ENCODE data around the gene LRRC26.

LRRC26 gene

DNA sequence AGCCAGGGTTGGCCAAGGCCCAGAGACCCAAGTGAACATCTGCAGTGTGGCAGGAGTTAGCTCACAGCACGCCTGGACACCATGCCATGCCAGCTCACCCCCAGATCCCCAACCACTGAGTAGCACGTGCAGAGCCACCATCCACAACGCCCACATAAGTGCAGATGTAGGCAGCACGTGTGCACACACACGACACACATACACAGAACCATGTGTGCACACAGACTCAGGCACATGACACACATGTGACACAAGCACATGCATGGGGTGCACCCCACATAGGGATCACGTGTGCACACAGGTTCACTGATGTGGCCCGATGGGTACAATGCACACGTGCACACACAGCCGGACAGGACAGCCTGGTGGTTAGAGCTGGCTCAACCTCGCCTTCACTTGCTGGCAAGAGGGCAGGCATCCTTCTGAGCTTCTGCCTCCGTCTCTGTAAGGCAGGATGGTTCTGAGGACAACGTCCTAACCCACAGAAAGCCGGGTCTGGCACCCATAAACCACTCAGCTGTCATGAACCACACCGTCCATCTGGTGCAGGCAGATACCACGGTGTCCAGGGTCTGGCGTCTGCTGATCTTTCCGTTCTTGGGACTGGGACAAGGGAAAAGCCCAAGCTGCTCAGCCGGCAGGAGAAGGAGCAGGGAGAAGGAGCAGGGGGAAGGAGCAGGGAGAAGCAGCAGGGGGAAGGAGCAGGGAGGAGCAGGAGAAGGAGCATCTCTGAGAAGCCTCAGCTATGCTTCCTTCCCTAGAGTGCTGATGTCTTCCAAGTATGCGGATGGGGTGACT lies 12.0 kb downstream of the LRRC26 start:
- no peak for DNase-seq (ENCODE audit: low read depth in 2 of 3, low spot score in 2 of 3)

DNA sequence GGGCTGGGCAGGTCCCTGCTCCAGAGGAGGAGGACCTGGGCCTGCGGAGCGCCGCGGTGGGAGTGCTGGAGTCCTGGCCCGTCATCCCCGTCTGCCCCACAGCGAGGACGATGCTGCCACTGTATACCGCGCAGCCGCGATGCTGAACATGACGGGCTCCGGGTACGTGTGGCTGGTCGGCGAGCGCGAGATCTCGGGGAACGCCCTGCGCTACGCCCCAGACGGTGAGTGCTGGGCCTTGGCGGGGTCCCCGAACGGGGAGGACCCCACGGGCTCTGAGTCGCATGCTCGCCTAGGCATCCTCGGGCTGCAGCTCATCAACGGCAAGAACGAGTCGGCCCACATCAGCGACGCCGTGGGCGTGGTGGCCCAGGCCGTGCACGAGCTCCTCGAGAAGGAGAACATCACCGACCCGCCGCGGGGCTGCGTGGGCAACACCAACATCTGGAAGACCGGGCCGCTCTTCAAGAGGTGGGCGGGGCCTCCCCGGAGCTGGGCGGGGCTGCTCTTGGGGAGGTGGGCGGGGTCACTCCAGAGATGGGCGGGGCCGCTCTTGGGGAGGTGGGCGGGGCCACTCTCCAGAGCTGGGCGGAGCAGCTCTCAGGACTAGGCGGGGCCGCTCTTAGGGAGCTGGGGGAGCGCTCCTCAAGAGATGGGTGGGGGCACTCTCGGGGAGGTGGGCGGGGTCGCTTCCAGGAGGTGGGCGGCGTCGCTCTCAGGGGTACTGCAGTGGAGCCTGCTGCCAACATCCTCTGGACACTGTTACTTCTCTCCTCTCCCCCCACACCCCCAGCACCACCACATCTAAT lies 13.1 kb downstream of the LRRC26 start:
- peak in 1 of 3 experiments; percentile 68 for DNase-seq (ENCODE audit: low read depth in 2 of 3, low spot score in 2 of 3)

DNA sequence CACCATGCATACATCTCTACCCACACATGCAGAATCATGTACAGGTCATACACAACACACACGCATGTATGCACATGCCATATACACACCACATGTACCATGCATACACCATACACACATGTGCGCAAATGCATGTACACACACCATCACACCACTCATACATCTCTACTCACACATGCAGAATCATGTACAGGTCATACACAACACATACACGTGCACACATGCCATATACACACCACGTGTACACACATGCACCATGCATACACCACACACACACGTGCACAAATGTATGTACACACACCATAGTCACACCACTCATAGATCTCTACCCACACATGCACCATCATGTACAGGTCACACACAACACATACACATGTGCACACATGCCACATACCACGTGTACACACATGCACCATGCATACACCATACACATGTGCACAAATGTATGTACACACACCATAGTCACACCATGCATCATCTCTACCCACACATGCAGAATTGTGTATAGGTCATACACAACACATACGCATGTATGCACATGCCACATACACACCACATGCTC lies 16.9 kb downstream of the LRRC26 start:
- no peak for DNase-seq (ENCODE audit: low read depth in 2 of 3, low spot score in 2 of 3)

DNA sequence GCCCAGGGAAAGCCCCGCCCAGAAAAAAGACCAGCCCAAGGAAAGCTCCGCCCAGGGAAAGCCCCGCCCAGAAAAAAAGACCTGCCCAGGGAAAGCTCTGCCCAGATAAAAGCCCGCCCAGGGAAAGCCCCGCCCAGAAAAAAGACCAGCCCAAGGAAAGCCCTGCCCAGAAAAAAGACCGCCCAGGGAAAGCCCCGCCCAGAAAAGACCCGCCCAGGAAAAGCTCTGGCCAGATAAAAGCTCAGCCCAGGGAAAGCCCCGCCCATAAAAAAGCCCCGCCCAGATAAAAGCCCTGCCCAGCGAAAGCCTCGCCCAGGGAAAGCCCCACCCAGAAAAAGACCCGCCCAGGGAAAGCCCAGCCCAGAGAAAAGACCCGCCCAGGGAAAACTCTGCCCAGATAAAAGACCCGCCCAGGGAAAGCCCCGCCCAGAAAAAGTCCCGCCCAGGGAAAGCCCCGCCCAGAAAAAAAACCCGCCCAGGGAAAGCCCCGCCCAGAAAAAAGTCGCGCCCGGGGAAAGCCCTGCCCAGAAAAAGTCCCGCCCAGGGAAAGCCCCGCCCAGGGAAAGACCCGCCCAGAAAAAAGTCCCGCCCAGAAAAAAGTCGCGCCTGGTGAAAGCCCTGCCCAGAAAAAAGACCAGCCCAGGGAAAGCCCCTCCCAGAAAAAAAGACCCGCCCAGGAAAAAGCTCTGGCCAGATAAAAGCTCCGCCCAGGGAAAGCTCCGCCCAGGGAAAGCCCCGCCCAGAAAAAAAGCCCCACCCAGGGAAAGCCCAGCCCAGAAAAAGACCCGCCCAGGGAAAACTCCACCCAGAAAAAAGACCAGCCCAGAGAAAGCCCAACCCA lies 19.0 kb downstream of the LRRC26 start:
- peak in 2 of 3 experiments; percentile 49 to 69 for DNase-seq (ENCODE audit: low read depth in 2 of 3, low spot score in 2 of 3)

DNA sequence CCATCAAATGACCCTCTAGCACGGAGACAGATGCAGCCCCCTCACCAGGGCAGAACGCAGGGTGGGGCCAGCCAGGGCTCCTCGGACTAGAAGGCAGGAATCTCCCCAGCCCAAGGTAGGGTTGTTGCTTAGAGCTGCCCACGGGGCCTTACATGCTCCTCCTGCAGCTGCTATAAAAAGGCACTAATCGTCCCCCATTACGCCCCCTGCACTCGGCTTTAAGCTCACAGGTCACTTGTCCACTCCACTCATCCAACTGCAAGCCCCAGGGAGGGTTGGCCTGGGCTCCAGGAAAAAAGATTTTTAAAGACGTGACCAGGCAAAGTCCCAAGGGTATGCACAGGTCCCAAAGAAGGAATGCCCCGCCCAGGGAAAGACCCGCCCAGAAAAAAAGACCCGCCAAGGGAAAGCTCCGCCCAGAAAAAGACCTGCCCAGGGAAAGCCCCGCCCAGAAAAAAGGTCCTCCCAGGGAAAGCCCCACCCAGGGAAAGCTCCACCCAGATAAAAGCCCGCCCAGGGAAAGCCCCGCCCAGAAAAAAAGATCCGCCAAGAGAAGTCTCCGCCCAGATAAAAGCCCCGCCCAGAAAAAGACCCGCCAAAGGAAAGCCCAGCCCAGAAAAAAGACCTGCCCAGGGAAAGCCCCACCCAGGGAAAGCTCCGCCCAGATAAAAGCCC lies 19.8 kb downstream of the LRRC26 start:
- no peak for DNase-seq (ENCODE audit: low read depth in 2 of 3, low spot score in 2 of 3)

DNA sequence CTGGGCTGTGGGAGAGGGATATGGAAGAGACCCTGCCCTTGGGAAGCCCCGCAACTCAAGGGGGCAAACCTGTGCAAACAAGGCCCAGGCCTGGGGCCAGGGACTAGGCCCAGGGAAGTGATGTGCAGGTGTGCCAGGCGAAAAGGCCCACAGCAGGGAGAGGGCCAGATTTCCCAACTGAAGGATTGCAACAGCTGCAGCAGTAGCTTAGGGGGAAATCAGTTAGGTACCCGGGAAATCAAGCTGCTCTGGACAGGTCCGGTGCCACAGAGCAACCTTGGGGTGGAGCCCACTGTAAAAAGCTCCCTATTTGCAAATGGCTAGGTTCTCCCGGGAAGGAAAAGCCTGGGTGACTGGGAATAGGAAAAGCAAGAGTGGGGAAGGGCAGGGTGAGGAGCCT lies 20.5 kb downstream of the LRRC26 start:
- DNase-seq (ENCODE audit: low read depth in 2 of 3, low spot score in 2 of 3): no peak

DNA sequence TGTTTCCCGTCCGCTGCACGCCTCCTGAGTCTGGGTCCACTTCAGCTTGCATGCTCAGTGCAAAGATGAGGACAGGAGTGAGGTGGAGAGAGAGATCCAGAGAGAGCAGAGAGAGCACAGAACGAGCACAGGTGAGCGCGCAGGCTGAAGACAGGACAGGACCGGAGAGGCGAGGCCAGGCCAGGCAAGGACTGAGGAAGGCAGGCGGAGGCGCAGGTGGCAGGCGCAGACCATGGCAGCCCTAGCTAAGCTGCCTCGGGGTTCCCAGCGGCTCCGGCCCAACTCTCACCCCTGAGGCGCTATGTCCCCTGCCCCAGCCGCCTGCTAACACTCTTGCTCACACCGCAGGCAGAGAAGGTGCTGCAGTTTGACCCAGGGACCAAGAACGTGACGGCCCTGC lies 21.2 kb downstream of the LRRC26 start:
- no peak for DNase-seq (ENCODE audit: low read depth in 2 of 3, low spot score in 2 of 3)

DNA sequence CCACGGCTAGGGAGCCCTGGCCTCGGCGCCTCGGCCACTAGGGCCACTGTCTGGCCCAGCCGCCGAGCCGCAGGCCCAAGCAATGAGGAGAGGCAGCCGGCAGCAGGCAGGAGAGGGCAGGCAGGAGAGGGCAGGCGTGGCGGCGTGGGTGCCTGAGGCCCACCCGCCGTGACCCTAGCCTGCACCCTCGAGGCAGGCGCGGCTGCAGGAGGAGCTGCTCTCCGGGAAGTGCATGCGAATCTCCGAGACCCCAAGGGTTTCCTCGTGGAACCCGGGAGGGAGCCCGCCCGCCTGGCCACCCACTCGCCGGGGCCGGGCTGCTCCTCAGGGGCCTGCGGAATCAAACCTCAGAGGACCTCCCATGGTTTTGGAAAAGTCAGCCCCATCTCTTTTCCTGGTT lies 21.6 kb downstream of the LRRC26 start:
- no peak for DNase-seq (ENCODE audit: low read depth in 2 of 3, low spot score in 2 of 3)

DNA sequence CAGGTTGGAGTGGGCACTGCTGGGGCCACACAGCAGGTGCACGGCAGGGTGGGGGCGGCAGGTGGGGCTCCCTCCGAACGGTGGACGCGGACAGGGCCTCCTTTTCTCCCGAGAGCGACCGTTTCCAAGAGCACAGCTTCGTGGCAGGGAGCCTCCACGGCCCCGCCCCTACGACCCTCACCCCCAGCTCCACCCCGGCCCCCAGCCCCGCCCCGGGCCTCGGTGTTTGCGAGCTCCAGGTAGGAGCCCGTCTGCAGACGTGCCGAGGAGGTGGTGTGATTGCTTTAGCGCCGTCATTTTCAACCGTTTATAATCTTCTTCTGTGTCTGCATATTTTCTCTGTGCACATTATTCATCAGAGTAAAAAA lies 22.1 kb downstream of the LRRC26 start:
- no peak for DNase-seq (ENCODE audit: low read depth in 2 of 3, low spot score in 2 of 3)

DNA sequence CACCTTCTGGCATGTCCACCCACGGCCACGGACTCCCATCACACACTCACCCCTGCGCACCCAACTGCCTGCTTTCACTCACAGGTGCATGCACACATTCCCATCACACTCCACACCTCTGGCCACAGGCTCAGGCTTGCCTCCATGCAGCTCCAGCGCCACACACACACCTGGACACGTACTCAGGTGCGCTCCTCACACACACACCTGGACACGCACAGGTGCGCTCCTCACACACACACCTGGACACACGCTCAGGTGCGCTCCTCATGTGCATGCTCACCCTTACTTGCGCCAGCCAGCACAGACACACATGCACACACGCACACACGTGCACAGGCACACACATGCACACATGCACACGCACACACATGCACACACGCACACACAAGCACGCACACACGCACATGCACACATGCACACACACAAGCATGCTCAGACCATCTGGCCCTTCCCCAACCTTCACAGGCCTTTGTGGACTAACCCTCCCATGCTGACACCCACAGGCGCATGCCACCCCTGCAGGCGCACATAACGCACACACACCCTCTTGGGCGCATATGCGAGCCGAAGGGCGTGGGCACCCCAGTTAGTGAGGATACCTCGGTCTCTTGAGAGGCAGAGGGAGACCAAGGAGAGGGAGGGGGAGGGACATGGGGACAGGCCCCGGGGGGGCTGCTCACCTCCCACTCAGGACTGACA lies 22.6 kb downstream of the LRRC26 start:
- no peak for DNase-seq (ENCODE audit: low read depth in 2 of 3, low spot score in 2 of 3)

DNA sequence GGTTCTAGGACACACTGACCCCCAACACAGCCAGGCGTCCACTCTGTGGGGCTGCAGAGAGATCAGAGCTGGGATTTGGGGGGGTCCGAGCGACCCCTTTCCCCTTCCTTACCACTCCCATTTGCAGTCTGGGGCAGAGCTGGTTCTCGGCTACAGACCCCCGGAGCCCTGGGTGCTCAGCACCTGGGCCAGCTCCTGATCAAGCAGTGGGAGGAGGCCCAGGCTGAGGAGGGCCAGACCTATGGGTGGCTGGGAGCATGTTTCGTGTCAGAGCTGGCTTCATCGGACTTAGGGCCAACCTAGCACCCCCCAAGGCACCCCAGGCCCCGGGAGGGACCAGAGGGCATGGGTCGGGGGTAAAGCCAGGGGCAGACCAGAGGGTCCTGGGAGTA lies 23.3 kb downstream of the LRRC26 start:
- no peak for DNase-seq (ENCODE audit: low read depth in 2 of 3, low spot score in 2 of 3)

DNA sequence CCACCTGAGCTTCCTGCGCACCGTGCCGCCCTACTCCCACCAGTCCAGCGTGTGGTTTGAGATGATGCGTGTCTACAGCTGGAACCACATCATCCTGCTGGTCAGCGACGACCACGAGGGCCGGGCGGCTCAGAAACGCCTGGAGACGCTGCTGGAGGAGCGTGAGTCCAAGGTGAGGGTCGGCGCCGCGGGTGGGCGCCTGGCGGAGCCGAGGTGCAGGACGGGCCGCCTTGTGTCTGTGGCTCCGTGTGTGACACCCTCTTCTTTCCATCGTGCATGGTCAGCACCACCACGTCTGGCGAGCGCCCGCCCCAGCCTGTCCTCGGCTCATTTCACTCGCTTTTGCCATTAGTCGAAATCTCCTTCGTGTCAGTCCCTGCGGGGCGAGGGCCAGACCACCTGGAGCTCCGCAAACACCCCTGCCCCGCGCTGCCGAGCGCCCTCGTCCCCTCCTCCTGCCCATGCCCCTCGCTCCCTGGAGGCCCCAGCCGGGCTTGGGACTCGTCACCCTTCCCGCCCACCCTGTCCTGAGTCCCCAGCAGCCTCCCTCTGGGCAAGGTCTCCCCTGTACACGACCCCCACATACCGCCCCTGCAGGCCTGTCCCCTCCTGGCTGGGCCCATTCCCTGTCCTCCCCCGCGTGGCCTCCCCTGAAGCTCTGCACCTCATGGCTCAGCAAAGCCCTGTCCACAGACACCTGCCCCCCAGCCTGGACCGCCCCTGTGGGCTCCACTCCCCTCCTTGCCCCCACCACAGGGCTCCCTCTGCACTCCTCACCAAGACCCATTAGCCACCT lies 23.9 kb downstream of the LRRC26 start:
- no peak for DNase-seq (ENCODE audit: low read depth in 2 of 3, low spot score in 2 of 3)

DNA sequence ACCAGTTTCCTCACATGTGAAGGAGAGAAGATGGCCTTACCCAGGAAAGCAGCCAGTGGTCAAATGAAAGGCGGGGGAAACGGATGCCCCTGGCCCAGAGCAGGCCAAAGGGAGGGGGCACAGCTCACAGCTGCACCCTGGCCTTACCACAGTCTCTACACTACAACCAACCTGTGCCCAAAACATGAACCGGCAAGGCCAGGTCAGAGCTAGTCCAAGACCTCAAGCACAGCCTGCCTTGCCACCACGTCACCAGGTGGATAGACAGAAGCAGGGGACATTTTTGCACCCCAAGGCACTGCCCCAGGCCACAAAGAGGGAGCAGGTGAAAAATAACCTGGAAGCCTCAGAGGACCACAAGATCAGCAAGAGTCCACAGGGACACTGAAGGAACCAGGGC lies 26.4 kb downstream of the LRRC26 start:
- no peak for DNase-seq (ENCODE audit: low read depth in 2 of 3, low spot score in 2 of 3)

DNA sequence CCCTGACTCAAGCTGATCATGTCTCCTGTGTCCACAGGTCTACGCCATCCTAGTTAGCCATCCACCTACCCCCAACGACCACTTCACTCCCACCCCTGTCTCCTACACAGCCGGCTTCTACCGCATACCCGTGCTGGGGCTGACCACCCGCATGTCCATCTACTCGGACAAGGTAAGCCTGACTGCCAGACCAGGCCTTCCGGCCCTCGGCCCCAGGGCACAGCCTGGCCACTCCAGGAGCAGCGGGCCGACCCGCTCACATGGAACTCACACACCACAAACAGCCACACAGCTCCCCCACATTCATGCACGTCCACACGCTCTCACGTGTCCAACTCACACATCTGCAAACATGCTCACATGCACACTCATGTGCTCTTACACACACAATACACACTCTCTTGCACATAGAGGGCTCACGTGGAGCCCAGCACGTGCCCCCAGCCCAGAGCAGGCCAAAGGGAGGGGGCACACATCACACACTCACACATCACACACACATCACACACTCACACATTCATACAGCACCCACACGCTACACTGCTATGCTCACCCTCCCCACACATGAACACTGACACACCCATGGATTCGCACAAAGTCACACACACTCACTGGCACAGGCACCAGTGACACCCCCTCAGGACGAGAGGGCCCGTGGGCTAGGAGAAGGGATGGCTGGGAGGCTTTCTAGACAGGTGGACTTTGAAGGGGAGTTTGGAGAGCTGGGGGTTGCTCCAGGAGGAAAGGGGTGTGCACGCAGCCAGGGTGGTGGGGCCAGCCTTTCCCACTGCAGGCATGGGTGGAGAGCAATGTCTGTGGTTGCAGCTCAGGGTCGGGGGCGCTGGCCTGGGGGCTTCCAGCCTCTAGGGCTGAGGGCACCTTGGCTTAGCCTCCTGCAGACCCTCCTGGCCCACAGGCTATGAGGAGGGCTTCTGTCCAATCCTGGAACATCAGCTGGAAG lies 27.6 kb downstream of the LRRC26 start:
- no peak for DNase-seq (ENCODE audit: low read depth in 2 of 3, low spot score in 2 of 3)

DNA sequence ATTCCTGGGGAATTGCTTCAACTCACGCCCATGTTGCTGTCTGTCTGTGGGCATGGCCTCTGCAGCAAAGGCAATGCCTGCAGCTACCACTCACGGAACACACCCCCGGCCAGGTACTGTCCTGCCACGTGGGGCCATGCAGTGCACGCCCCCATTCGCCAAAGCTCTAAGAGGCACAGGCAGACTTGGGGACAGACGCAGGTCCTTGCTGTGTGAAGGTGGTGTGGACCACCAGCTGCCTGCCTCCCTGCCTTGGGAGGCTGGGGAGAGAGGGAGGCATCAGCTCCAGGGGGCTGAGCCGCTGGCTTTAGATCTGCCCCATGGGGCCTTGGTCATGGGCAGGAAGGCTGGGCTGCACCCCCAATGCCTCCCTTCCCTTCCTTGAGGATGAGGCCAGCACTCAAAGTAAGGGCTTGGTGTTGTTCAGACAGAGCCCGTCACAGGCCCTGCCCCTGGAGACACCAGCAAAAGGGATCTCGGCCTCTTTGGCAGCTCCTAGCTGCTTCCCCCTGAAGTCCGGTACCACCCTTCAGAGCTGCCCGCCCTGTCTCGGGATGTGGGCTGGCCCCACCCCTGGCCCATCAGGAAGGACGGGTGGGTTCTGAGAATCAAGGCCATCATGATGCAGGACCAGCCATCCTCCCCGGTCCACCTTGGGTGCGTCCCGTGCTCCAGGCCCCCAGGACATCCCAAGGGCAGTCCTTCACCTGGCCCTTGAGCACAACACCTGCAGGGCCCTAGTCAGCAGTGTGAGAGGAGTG lies 28.6 kb downstream of the LRRC26 start:
- DNase-seq (ENCODE audit: low read depth in 2 of 3, low spot score in 2 of 3): no peak

DNA sequence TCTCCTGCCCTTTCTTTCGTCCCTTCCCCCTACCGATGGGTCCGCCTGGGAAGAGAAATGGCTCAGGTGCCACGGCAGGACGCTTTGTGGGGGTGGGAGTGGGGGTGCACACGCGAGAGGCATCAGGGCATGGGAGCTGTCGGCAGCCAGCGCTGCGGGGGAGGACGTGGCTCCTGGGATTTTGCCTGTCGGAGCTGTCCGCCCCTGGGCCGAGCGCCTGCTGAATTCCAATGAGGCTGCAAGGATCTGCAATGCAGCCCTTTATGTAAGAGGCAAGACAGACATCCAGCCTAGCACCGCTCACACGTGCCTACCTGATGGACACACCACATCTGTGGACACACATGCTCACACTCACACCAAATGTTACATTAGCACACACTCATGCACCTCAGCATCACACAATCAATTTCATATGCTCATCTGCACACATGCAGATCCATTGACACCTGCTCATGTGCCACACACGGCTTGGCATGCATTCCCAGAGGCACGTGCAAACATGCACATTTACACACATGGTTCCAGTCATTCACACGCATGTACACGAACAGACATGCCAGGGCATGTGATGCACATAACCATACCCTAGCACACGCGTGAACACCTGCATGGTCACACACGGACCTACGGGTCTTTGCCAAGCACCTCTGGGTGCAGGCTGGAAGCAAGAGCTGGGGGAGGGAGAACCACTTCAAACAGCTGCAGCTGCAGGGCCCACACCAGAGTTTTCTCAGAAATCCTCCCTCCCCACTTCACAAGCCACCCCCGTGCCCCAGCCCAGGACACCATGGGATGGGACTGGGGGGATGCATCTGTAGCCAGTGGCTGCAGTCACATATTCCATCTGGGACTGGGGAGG lies 29.5 kb downstream of the LRRC26 start:
- DNase-seq (ENCODE audit: low read depth in 2 of 3, low spot score in 2 of 3): no peak
